BE2C (cell line): Measurements from ENCODE around the gene PPP1R13L.

Source experiments
- DNase-seq: peaks from one replicate; pipeline ENCODE4 v3.0.0-alpha.2; 2020
- H3K27me3 ChIP-seq: fragments of 250-450 bp; sonication (Bioruptor Pico); 2 replicates; pipeline ENCODE4 v1.5.1; 2020; ENCODE audit warnings: mild to moderate bottlenecking
- H3K36me3 ChIP-seq: fragments of 250-450 bp; sonication (Bioruptor Pico); 2 replicates; pipeline ENCODE4 v1.5.1; 2020; ENCODE audit warnings: mild to moderate bottlenecking
- H3K4me1 ChIP-seq: fragments of 250-450 bp; sonication (Bioruptor Pico); 2 replicates; pipeline ENCODE4 v1.5.1; 2020
- H3K4me3 ChIP-seq: 2 replicates; pipeline ENCODE4 v1.5.1; 2011; ENCODE audit warnings: low read depth, low read length
- H3K9me3 ChIP-seq: fragments of 250-450 bp; sonication (Bioruptor Pico); 2 replicates; pipeline ENCODE4 v1.5.1; 2020
- TF ChIP-seq, protein P1 (sequence below): IDR thresholded peaks from 2 replicates; pipeline ENCODE4 v1.5.1; 2012; ENCODE audit warnings: mild to moderate bottlenecking, low read depth, low read length

PPP1R13L gene

DNA sequence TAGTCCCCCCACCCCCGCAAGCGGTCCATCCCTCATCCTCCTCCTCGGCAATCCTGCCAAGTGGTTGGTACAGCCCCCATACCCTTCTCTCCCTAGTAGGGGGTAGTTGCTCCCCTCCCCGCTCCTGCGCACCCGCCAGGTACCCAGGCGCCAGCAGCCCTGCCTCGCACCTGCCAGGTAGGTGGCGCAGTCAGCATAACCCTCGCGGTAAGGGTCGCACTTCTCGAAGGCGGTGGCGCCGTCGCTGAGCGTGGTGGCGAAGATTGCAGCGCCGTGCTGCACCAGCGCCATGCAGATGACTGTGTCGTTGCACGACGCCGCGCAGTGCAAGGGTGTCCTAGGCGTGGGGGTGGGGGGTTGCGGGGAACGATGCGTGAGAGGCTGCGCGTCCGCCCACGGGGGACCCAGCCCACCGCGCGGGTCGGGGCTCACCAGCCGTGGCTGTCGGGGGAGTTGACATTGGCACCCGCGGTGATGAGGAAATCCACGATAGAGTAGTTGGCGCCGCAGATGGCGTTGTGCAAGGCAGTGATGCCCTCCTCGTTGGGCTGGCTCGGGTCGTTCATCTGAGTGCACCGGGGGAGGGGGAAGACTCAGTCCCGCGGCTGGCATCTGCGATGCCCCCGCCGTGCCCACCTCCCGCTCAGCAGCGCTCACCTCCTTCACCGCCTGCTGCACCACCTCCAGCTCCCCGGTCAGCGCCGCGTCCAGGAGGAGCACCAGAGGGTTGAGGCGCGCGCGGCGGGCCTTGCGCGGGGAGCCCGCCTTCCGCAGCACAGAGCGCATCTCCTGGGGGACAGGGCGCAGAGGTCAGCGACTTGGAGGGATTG lies 19.3 kb downstream of the PPP1R13L start:
- no peaks in the 10 kb centered on the region for H3K36me3 ChIP-seq
- DNase-seq = no peak

DNA sequence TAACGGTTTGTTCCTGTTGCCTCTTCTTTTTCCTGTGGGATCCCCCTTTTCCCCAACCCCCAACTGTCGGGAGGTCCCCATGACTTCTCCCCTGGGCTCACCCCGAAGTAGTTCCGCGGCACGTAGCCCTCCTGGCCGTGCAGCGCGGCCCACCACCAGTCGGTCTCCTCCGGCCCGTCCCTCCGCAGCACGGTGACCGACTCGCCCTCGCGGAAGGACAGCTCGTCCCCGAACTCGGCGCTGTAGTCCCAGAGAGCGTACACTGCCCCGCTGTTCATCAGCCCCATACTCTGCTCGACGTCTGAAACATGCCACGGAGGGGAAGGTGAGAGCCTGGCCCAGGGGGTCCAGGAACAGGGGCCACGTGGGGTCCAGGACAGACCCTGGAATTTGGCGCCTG lies 22.4 kb downstream of the PPP1R13L start:
- TF ChIP-seq, protein P1, sequence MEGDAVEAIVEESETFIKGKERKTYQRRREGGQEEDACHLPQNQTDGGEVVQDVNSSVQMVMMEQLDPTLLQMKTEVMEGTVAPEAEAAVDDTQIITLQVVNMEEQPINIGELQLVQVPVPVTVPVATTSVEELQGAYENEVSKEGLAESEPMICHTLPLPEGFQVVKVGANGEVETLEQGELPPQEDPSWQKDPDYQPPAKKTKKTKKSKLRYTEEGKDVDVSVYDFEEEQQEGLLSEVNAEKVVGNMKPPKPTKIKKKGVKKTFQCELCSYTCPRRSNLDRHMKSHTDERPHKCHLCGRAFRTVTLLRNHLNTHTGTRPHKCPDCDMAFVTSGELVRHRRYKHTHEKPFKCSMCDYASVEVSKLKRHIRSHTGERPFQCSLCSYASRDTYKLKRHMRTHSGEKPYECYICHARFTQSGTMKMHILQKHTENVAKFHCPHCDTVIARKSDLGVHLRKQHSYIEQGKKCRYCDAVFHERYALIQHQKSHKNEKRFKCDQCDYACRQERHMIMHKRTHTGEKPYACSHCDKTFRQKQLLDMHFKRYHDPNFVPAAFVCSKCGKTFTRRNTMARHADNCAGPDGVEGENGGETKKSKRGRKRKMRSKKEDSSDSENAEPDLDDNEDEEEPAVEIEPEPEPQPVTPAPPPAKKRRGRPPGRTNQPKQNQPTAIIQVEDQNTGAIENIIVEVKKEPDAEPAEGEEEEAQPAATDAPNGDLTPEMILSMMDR = no peak
- no peak for DNase-seq
- H3K9me3 ChIP-seq = no peaks in the 10 kb centered on the region
- H3K36me3 ChIP-seq = no peaks in the 10 kb centered on the region
- peak overlapping the region; percentile 32 for H3K4me3 ChIP-seq
- peaks cover 33% of the 10 kb centered on the region for H3K27me3 ChIP-seq
- no peaks in the 10 kb centered on the region for H3K4me1 ChIP-seq

More for the DNA sequence above, 19.3 kb downstream of the PPP1R13L start:
- H3K4me1 ChIP-seq = no peaks in the 10 kb centered on the region
- H3K27me3 ChIP-seq = peaks cover 38% of the 10 kb centered on the region
- TF ChIP-seq, protein P1 = no peak
- no peak overlapping the region for H3K4me3 ChIP-seq
- no peaks in the 10 kb centered on the region for H3K9me3 ChIP-seq

- TF ChIP-seq, protein P1 = no peak
- Histone ChIP-seq H3K4me1 (no peaks in the 10 kb centered on the region), H3K27me3 (peaks cover 10% of the 10 kb centered on the region), H3K9me3 (no peaks in the 10 kb centered on the region), H3K4me3 (no peak overlapping the region), H3K36me3 (no peaks in the 10 kb centered on the region)
- no peak for DNase-seq
Observed at GRCh38 chr19:45380107-45380506, 24.8 kb downstream of the PPP1R13L start.

DNA sequence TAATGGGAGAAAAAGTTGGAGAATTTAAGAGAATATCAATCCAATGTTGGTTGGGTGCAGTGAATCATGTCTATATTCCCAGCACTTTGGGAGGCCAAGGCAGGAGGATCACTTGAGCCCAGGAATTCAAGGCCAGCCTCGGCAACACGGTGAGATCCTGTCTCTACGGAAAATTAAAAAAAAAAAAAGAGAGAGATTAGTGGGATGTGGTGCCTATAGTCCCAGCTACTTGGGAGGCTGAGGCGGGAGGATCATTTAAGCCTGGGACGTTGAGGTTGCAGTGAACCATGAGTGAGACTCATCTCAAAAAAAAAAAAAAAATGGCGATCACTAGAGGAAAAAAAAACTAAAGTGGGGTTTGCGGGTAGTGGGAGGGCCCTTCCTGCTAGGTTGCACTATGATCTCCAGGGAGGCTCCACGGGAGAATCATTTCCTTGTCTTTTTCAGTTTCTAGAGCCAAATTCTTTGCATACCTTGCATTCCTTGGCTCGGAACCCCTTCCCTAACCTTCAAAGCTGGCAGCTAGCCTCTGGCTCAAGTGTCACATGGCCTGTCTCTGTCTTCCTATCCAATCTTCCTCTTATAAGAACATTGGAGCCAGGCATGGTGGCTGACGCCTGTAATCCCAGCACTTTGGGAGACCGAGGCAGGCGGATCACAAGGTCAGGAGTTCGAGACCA lies 28.7 kb downstream of the PPP1R13L start:
- TF ChIP-seq, protein P1 = no peak

GRCh38 chr19:45370410-45371204 lies 34.3 kb downstream of the PPP1R13L start, which contains the start of gene ERCC2:
ERCC2 (minus strand) TSS chr19:45370573; CDS start chr19:45370540, 33 bp downstream.
- peak; percentile 98 for DNase-seq
- Histone ChIP-seq H3K4me3 (peak within 1 kb of the TSS; percentile 76), H3K36me3 (no peaks in the 10 kb centered on the region; the same call in 1 of the 2 replicates), H3K27me3 (no peaks in the 10 kb centered on the region), H3K9me3 (no peaks in the 10 kb centered on the region), H3K4me1 (no peaks in the 10 kb centered on the region; the same call in 1 of the 2 replicates)
- TF ChIP-seq, protein P1 = no peak

More for the DNA sequence above, 28.7 kb downstream of the PPP1R13L start:
- Histone ChIP-seq H3K27me3 (no peaks in the 10 kb centered on the region), H3K9me3 (no peaks in the 10 kb centered on the region), H3K4me3 (no peak overlapping the region), H3K36me3 (no peaks in the 10 kb centered on the region), H3K4me1 (no peaks in the 10 kb centered on the region; the same call in 1 of the 2 replicates)
- no peak for DNase-seq
